Heart right ventricle (tissue), 16 donors: ENCODE measurements around the gene WIF1. TPM values are rescaled to one million over a fixed set of nuclear protein-coding genes. Genes with fewer than 3 reads are reported as not detected.

Source experiments
- ATAC-seq, 8 donors: fragments of 200-7000 bp; cut with Tn5 transposase; one replicate each; pipeline ENCODE4 v1.9.1; 2020; ENCODE audit warnings: mild to moderate bottlenecking in 8 of 8, moderate library complexity in 8 of 8, moderate number of reproducible peaks in 1 of 8
- DNase-seq, 2 donors: peaks; one replicate each; pipeline ENCODE4 v3.0.0-alpha.2; 2020
- H3K27ac ChIP-seq, 10 donors: fragments of 200-600 bp; sonication (generic) in 2 of 10; one replicate each; pipeline versions ENCODE4 v1.5.0 to v1.8.0; 2020 to 2022; ENCODE audit warnings: mild to moderate bottlenecking in 3 of 10
- H3K27me3 ChIP-seq, 7 donors: fragments of 200-600 bp; one replicate each; pipeline ENCODE4 v1.8.0; 2021 to 2022; ENCODE audit warnings: mild to moderate bottlenecking in 2 of 7
- H3K36me3 ChIP-seq, 9 donors: fragments of 200-600 bp; sonication (generic) in 1 of 9; one replicate each; pipeline versions ENCODE4 v1.5.0 to v1.8.0; 2020 to 2022; ENCODE audit warnings: mild to moderate bottlenecking in 2 of 9
- H3K4me1 ChIP-seq, 9 donors: fragments of 200-600 bp; sonication (generic) in 1 of 9; one replicate each; pipeline versions ENCODE4 v1.5.0 to v1.8.0; 2020 to 2022; ENCODE audit warnings: mild to moderate bottlenecking in 4 of 9
- H3K4me3 ChIP-seq, 10 donors: fragments of 200-600 bp; sonication (generic) in 2 of 10; one replicate each; pipeline versions ENCODE4 v1.5.0 to v1.8.0; 2020 to 2022; ENCODE audit warnings: mild to moderate bottlenecking in 7 of 10, moderate library complexity in 2 of 10
- H3K9me3 ChIP-seq, 11 donors: fragments of 200-600 bp in 10 of 11; sonication (generic) in 2 of 11; one replicate each; pipeline versions ENCODE4 v1.5.0 to v1.8.0; 2013 to 2022; ENCODE audit warnings: mild to moderate bottlenecking in 2 of 11, control low read depth in 1 of 11, moderate library complexity in 1 of 11
- CTCF ChIP-seq, 9 donors: fragments of 200-600 bp; sonication (generic) in 2 of 9; IDR thresholded peaks; one replicate each; pipeline versions ENCODE4 v1.5.0 to v1.8.0; 2021 to 2022; ENCODE audit warnings: antibody characterized with exemption in 9 of 9, mild to moderate bottlenecking in 5 of 9, moderate library complexity in 1 of 9
- WGBS, 2 donors: extraction: QIAGEN DNeasy Blood & Tissue Kit; methylation state at CpG; one replicate each; pipeline ENCODE4 v1.1.7; 2013; ENCODE audit warnings: inconsistent platforms in 1 of 2; 5-methylcytosine and 5-hydroxymethylcytosine counted together
- intact Hi-C, 10 donors: fragments of 100-400 bp; cut with DNase I; formaldehyde crosslinking; loops; one replicate each; pipeline versions ENCODE4 v1.11.1 to v1.14.2; 2022
- polyA plus RNA-seq, 2 donors: library from polyadenylated mRNA; stranded (reverse); fragments of 200-250 nt; gene quantifications; one replicate each; pipeline ENCODE4 v1.2.3, GENCODE V29; 2013
- total RNA-seq, 10 donors: library from RNA; stranded (reverse); fragmentation: NEBNext Ultra II Directional in 3 of 10; extraction: Animal tissue kit (Norgen Biotek cat#: 25700) in 3 of 10; gene quantifications; one replicate each; pipeline versions ENCODE4 v1.2.1 to v1.2.4, GENCODE V29; 2021 to 2023
- donor health status: Arrhythmogenic right ventricular cardiomyopathy.
- donor health status: ischemic (EF 13 %, LVEDD 7.1; RV severe dilation, severe dysfunction).
- donor health status: healthy with polysubstance abuse.
- donor health status: DM: no; HTN: yes; CAD: no.
- donor health status: DM: no; HTN: no; CAD: no.
- donor health status: ischemic (EF 25% LVEDD 6.9; RV normal size, moderate dysfunction).
- donor health status: ischemic (EF 25% LVEDD 5.7; RV mildly dilated, moderate dysfunction).
- donor health status: healthy.
- donor health status: DM: yes; HTN: yes; CAD: no.
- donor health status: Ischemic cardiomyopathy.
- donor health status: ischemic (EF 35%, LVEDD 5.7; RV mildly dilated, moderate dysfunction).
- donor health status: nonischemic (EF 11% LVEDD 7.7; RV severe dilation, severe dysfunction).
- donor health status: DM: yes; HTN: yes; CAD: no.
- donor health status: PGD.
- donor health status: ischemic (EF 29% LVEDD 5.4; RV normal size, mild dysfunction).
- donor health status: nonischemic (EF 23%, LVEDD 6.1; RV moderate dilation, normal function).

The WIF1 gene
- total and polyA plus RNA-seq, 12 donors = 0.04 to 0.22 TPM; not detected in 10

- intact Hi-C loops = no loop called here
- no peak overlapping the region for H3K27ac ChIP-seq
- H3K4me1 ChIP-seq = no peaks in the 10 kb centered on the region
- TF ChIP-seq CTCF (IDR thresholded peaks at IDR 0.05) = no peak
- no peaks in the 10 kb centered on the region for H3K9me3 ChIP-seq
- H3K27me3 ChIP-seq = peaks cover 0 to 17% (median 12%) of the 10 kb centered on the region in 7 donors
- ATAC-seq = no peak
- 80 to 90% methylated on average over 3 of the region's 3 CpGs for WGBS, 2 donors
- no peak overlapping the region for H3K4me3 ChIP-seq
- H3K36me3 ChIP-seq = no peaks in the 10 kb centered on the region
- no peak for DNase-seq
These were observed 22.7 kb downstream of the WIF1 start for GRCh38 chr12:65098364-65098763.

- 82 to 86% methylated on average over 2 of the region's 2 CpGs for WGBS, 2 donors
- H3K27me3 ChIP-seq = peaks cover 0 to 42% (median 20%) of the 10 kb centered on the region in 7 donors
- no peaks in the 10 kb centered on the region for H3K9me3 ChIP-seq
- no peaks in the 10 kb centered on the region for H3K4me1 ChIP-seq
- intact Hi-C loops = no loop called here
- no peak for TF ChIP-seq CTCF (IDR thresholded peaks at IDR 0.05)
- no peak for ATAC-seq
- no peak for DNase-seq
- H3K4me3 ChIP-seq = no peak overlapping the region
- no peak overlapping the region for H3K27ac ChIP-seq
- H3K36me3 ChIP-seq = no peaks in the 10 kb centered on the region
These were observed 26.4 kb downstream of the WIF1 start for GRCh38 chr12:65094722-65095121.

DNA sequence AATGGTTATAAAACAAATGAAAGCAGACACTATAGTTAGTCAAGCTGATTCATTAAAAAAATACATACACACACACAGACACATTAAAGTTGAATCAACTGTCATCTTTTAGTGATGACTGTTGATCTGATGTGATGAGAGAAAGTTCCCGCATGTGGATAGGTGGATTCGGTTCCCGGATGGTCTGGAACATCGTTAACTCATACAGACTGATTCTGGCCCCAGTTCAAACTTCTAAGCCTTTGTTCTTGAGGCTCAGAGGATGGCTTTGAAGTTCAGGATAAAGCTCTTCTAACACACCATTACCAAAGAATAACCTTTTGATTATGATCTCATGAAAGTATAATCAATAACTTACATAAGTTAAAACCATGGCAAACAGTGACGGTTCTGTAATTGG lies 27.5 kb downstream of the WIF1 start:
- DNase-seq (no peak), ATAC-seq (no peak)
- Histone ChIP-seq H3K27ac (no peak overlapping the region), H3K4me1 (no peaks in the 10 kb centered on the region), H3K4me3 (no peak overlapping the region), H3K36me3 (no peaks in the 10 kb centered on the region), H3K27me3 (peaks cover 0 to 43% (median 20%) of the 10 kb centered on the region in 7 donors), H3K9me3 (no peaks in the 10 kb centered on the region)
- no peak for TF ChIP-seq CTCF (IDR thresholded peaks at IDR 0.05)
- WGBS, 2 donors = 49 to 62% methylated on average over 5 of the region's 5 CpGs
- intact Hi-C loops = no loop called here

DNA sequence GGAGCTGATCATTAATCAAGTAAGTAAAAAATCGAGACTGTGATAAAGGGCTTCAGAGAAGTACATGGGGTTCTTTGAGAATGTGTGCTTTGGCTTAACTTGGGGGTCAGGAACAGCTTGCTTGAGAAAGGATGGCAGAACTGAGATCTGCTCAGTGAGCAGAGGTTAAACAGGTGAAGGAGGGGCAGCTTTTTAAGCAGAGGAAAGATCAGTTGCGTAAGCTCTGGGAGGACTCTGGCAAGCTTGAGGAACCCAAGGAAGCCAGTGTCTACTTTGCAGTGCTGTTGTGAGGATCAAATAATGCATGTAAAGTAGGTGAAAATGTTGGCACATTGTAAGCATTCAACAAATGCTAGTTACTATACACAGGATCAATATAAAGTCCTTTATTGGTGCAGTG lies 30.6 kb downstream of the WIF1 start:
- ATAC-seq = no peak
- no peaks in the 10 kb centered on the region for H3K4me1 ChIP-seq
- DNase-seq = no peak
- WGBS, 2 donors = 74 to 76% methylated on average over 2 of the region's 2 CpGs
- no peak overlapping the region for H3K4me3 ChIP-seq
- no peaks in the 10 kb centered on the region for H3K36me3 ChIP-seq
- H3K9me3 ChIP-seq = no peaks in the 10 kb centered on the region
- H3K27ac ChIP-seq = no peak overlapping the region
- H3K27me3 ChIP-seq = peaks cover 0 to 56% (median 35%) of the 10 kb centered on the region in 7 donors
- intact Hi-C loops = no loop called here
- TF ChIP-seq CTCF (IDR thresholded peaks at IDR 0.05) = no peak
